Ascending aorta (tissue), 2 donors: ENCODE results near the gene KCNG1. TPM values are rescaled to one million over a fixed set of nuclear protein-coding genes. Genes with fewer than 3 reads are reported as not detected.

Experiments
- DNase-seq, 2 donors: peaks; one replicate each; pipeline ENCODE4 v3.0.0-alpha.2; 2019; ENCODE audit warnings: low spot score in 2 of 2
- H3K27ac ChIP-seq, 2 donors: fragments of 200-600 bp; sonication (generic); one replicate each; pipeline ENCODE4 v1.5.1; 2016 to 2017; ENCODE audit warnings: mild to moderate bottlenecking in 1 of 2
- H3K27me3 ChIP-seq: fragments of 200-600 bp; sonication (generic); one replicate; pipeline ENCODE4 v1.5.1; 2017
- H3K36me3 ChIP-seq, 2 donors: fragments of 200-600 bp; sonication (generic); one replicate each; pipeline ENCODE4 v1.5.1; 2016
- H3K4me1 ChIP-seq, 2 donors: fragments of 200-600 bp; sonication (generic); one replicate each; pipeline ENCODE4 v1.5.1; 2016 to 2017; ENCODE audit warnings: mild to moderate bottlenecking in 1 of 2
- H3K4me3 ChIP-seq, 2 donors: fragments of 200-600 bp; sonication (generic); one replicate each; pipeline ENCODE4 v1.5.1; 2016 to 2017; ENCODE audit warnings: mild to moderate bottlenecking in 1 of 2
- H3K9me3 ChIP-seq, 2 donors: fragments of 200-600 bp; sonication (generic); one replicate each; pipeline ENCODE4 v1.5.1; 2016
- CTCF ChIP-seq, 3 experiments: fragments of 200-600 bp in 2 of 3; fragments of 450-650 bp in 1 of 3; sonication (generic) in 2 of 3; IDR thresholded peaks; one replicate each; pipeline ENCODE4 v1.5.1; 2016 to 2019; ENCODE audit warnings: antibody characterized with exemption in 3 of 3, mild to moderate bottlenecking in 1 of 3, moderate library complexity in 1 of 3
- intact Hi-C: fragments of 100-400 bp; cut with DNase I; formaldehyde crosslinking; loops from one replicate; pipeline ENCODE4 v1.15.1; 2023
- total RNA-seq: library from RNA; depleted of rRNA; stranded (reverse); fragments of >200 nt; gene quantifications from one replicate; pipeline ENCODE4 v1.1.0, GENCODE V29; 2016

Gene KCNG1
- total RNA-seq, 1 donor from 2014 or later: 6.6 TPM

GRCh38 chr20:51003753-51004152 is 19.2 kb downstream of the KCNG1 start:
- H3K4me3 ChIP-seq: no peak overlapping the region
- H3K36me3 ChIP-seq: no peaks in the 10 kb centered on the region
- no peaks in the 10 kb centered on the region for H3K4me1 ChIP-seq
- no peak overlapping the region for H3K27ac ChIP-seq
- no peaks in the 10 kb centered on the region for H3K27me3 ChIP-seq
- TF ChIP-seq CTCF (IDR thresholded peaks at IDR 0.05): no peak
- no peak for DNase-seq
- intact Hi-C loops: no loop called here
- H3K9me3 ChIP-seq: no peaks in the 10 kb centered on the region

GRCh38 chr20:51002633-51003032 is 20.3 kb downstream of the KCNG1 start:
- Histone ChIP-seq H3K4me3 (no peak overlapping the region), H3K36me3 (no peaks in the 10 kb centered on the region), H3K27ac (no peak overlapping the region), H3K9me3 (no peaks in the 10 kb centered on the region), H3K27me3 (no peaks in the 10 kb centered on the region), H3K4me1 (no peaks in the 10 kb centered on the region)
- intact Hi-C loops: no loop called here
- TF ChIP-seq CTCF (IDR thresholded peaks at IDR 0.05): no peak
- no peak for DNase-seq

GRCh38 chr20:51001430-51002265 is 21.3 kb downstream of the KCNG1 start:
- Histone ChIP-seq H3K4me1 (no peaks in the 10 kb centered on the region), H3K9me3 (no peaks in the 10 kb centered on the region), H3K27me3 (no peaks in the 10 kb centered on the region), H3K4me3 (no peak overlapping the region), H3K27ac (no peak overlapping the region), H3K36me3 (no peaks in the 10 kb centered on the region)
- intact Hi-C loops: no loop called here
- DNase-seq: no peak
- TF ChIP-seq CTCF (IDR thresholded peaks at IDR 0.05): no peak

- no peaks in the 10 kb centered on the region for H3K4me1 ChIP-seq
- intact Hi-C loops: no loop called here
- no peak overlapping the region for H3K4me3 ChIP-seq
- no peaks in the 10 kb centered on the region for H3K27me3 ChIP-seq
- H3K27ac ChIP-seq: no peak overlapping the region
- no peaks in the 10 kb centered on the region for H3K9me3 ChIP-seq
- no peak for DNase-seq
- TF ChIP-seq CTCF (IDR thresholded peaks at IDR 0.05): no peak
- no peaks in the 10 kb centered on the region for H3K36me3 ChIP-seq
Measured at GRCh38 chr20:50999355-50999754, 23.6 kb downstream of the KCNG1 start.

- Histone ChIP-seq H3K27me3 (no peaks in the 10 kb centered on the region), H3K4me3 (no peak overlapping the region), H3K9me3 (no peaks in the 10 kb centered on the region), H3K27ac (no peak overlapping the region), H3K36me3 (no peaks in the 10 kb centered on the region), H3K4me1 (no peaks in the 10 kb centered on the region)
- intact Hi-C loops: no loop called here
- TF ChIP-seq CTCF (IDR thresholded peaks at IDR 0.05): no peak
- no peak for DNase-seq
Measured at GRCh38 chr20:50996901-50997865, 25.7 kb downstream of the KCNG1 start.
